HG02852 (cell line): ENCODE measurements around the gene HMX1.

Experiments used
- ATAC-seq: cut with Tn5 transposase; IDR thresholded peaks from one replicate; pipeline ENCODE4 v1.9.1; 2021; ENCODE audit warnings: mild to moderate bottlenecking, moderate library complexity; ENCODE audit not compliant: unreplicated experiment

Gene HMX1

GRCh38 chr4:8871417-8872401 is at the start of gene HMX1:
TSS of gene HMX1 (minus strand) at chr4:8871839. CDS start at chr4:8871614, 225 bp downstream.
- ATAC-seq, result no peak

- no peak for ATAC-seq
Measured at GRCh38 chr4:8920969-8921368, 49.3 kb upstream of the HMX1 start.

- ATAC-seq, result no peak
Measured at GRCh38 chr4:8920289-8920965, 48.8 kb upstream of the HMX1 start.

DNA sequence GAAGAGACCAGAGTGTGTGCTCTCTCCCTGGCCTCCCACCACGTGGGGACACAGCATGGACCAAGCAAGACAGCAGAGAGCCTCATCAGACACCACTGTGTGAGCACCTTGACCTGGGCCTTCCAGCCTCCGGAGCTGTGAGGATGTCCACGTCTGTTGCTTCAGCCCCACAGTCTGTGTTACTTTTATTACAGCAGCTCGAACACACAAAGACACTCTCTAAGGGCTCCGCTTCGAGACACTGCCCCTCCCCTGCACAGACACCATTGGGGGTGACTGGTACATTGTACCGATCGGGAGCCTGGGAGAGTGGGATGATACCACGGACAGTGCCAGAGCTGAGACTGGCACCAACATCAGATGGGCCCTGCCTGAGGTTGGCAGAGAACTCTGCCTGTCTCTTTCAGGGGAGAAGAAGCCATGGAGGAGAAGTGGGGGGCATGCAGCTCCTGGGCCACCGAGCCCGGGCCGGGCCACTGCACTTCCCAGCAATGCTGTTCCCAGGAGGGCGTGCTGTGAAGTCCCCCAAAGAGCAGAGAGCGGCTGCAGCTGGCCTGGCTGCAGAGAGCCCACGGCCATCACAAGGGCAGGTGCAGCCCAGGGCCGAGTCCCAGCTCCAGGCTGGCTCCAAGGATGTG is 48.1 kb upstream of the HMX1 start:
- ATAC-seq, result no peak

DNA sequence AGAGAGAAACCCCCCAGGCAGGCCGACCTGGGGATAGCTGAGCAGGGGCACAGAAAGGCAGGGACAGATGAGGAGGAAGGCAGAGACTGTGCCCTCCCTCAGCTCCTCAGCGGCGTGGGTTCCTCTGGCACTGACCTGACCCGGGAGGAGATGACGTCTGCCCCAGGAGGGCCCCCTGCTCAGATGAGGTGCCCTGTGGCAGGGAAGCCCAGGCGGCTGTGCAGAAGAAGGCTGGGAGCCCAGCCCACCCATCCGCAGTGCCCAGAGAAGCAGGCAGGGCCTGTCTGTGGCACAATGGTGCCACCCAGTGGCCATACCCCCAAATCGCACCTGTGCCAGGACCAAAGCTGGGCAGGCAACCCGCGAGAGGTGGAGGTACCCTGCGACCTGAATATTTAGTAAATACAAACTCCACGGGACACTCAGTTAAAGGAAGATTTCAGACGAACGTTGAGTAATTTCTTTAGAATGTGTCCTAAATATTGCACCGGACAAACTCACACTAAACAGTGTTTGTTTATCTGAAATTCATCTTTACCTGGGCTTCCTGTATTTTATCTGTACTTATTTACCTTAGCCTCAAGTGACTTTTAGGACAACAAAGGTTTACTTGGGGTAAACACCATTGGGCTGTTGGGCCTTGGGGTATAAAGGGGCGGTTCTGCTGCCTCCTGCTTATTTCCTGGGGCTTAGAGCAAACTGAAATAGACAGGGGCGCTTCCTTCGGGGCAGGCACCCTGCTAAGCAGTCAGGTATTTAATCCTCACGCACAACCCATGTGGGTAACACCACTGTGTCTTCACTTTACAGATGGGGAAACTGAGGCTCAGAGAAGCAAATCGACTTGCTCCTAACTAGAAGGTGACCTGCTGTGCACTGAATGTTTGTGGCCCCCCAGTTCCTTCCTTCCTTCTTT is 46.5 kb upstream of the HMX1 start:
- peak; percentile 84 for ATAC-seq

GRCh38 chr4:8917321-8917811 is 45.7 kb upstream of the HMX1 start:
- no peak for ATAC-seq

DNA sequence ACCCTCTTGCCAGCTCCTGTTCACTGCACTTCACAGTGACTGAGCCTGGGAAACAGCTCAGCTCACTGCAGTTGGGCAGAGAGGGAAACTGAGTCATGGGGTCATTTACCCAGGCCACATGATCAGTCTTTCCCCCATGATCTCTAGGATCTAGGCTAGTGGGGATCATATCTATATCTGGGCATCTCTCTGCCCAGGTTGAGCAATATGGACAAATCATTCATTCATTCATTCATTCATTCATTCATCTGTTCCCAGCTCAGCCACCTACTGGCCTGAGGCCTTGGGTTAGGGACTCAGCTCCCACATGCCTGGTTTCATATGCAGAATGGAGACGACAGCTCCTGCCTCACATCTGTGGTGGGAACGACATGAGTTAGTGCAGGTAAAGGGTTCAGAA is 45.3 kb upstream of the HMX1 start:
- ATAC-seq, result no peak

- no peak for ATAC-seq
Measured at GRCh38 chr4:8916351-8916885, 44.8 kb upstream of the HMX1 start.

DNA sequence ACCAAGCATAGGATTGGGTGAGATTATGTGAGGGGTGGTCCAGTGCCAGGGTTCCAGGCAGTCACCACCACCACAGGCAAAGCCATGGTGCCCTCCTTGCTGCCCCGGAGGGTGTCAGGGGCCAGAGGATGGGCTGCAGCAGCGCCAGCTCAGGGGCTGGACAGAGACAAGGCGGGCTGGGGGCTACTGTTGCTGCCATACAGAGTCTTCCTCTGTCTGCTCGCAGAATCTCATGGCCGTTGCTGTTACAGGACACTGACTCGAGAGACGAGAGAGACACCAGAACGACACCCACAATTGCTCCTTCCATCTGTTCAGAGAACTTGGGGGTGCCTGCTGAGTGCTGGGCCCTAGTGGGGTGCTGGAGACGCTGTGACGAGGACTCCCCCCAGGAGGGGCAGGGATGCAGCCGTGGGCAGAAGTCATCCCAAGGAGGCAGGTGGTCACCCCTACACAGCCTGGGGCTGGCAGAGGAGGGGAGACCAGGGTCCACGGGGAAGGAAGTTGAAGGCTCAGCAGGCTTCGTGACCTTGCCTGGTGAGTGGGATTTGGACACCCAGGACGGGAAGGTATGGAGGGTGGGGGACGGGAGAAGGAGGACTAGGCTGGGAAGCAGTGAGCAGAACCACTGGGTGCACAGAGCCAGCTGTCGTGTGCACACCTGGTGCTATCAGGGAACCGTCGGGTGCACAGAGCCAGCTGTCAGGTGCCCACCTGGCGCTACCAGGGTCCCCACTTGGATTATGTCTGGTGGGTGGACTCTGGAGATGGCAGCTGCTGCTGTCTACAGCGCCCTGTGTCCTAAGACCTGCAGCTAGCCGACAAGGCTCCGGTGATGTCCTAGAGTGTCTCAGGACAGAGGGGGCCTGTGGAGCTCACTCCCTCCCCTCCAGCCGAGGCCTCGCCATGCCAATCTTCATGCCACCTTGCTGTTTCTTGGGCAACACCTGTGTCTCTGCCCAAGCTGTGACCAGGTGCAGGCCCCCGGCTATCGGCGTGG is 43.9 kb upstream of the HMX1 start:
- ATAC-seq, result no peak

- no peak for ATAC-seq
Measured at GRCh38 chr4:8914461-8915171, 43.0 kb upstream of the HMX1 start.

DNA sequence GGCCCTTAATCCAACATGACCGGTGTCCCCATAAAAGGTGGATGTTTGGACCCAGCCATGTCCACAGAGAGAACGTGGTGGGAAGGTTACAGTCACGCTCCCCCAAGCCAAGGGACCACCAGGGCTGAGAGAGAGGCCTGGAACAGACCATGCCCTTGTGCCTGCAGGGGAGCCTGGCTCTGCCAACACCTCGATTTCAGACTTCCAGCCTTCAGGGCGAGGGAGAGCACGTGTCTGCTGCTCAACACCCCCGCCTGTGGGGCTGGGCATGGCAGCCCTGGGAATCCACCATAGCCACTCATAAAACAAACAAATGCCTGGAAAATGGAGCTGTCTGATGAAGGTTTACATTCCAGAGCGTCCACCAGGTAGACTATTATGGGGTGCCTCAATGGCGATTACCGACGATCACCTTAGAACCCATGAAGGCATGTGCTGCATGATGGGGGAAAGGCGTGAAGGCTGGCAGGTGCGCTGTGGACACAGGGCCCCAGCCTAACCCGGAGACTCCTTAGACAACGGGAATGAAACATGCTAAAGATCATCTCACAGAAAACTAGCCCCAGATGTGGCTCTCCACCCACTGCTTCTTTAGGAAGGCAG is 42.3 kb upstream of the HMX1 start:
- ATAC-seq, result no peak

GRCh38 chr4:8913121-8913857 is 41.6 kb upstream of the HMX1 start:
- no peak for ATAC-seq

DNA sequence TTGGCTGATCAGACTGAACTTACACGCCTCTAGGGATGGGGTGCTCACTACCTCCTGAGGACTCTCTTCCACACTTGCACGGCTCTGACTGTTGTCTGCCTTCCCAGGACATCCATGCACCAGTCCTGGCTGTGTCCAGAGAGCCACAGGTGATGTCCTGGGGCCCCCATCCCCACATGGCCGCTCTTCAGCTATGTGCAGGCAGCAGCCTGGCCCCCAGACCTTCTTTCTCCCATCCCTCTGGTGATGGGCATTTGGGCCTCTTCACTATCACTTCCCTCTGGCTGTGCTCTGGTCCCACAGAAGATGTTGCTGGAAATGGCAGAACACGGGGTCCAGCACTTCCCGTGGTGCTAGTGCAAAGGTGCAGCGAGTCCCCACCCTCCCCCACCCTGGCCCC is 40.9 kb upstream of the HMX1 start:
- no peak for ATAC-seq

GRCh38 chr4:8912089-8912455 is 40.4 kb upstream of the HMX1 start:
- ATAC-seq, result no peak

DNA sequence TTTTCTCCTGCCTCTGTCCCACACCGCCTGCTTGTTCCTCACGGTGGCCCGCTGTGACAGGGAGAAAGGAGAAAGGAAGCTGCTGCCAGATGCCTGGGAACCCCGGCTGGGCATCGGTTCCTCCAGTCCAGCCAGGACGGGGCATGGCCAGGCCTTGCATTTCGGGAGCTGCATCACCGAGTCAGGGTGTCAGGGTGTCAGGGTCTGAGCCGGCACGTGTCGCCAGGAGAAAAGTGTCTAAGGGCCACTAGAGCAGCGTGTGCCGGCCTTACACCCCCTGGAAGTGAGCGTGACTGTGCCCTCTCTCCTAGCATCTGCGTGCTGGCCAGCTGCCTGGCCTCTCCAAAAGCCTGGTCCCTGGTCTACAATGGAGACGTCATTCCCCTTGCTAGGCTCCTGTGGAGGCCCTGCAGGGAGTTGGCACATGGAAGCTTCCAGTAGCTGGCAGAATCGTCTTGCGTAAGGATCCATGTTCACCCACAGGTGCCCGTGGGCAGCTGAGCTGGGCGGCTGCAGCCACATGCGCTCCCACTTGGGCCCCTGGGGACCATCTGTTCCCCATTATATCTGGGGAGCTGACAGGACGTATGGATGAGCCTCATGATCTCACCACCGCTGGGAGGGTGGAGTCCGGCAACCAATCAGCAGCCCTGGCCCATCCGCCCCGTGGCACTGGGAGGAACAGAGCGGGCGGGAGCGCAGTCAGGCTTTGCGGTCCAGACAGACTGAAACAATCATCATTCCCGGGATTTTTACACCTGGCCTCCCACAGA is 39.9 kb upstream of the HMX1 start:
- no peak for ATAC-seq

GRCh38 chr4:8910822-8911315 is 39.2 kb upstream of the HMX1 start:
- ATAC-seq, result no peak
